HG03460 (cell line): ENCODE results near the gene MUC5AC.

Experiments
- ATAC-seq: cut with Tn5 transposase; IDR thresholded peaks from one replicate; pipeline ENCODE4 v1.9.1; 2021; ENCODE audit not compliant: unreplicated experiment

Gene MUC5AC

DNA sequence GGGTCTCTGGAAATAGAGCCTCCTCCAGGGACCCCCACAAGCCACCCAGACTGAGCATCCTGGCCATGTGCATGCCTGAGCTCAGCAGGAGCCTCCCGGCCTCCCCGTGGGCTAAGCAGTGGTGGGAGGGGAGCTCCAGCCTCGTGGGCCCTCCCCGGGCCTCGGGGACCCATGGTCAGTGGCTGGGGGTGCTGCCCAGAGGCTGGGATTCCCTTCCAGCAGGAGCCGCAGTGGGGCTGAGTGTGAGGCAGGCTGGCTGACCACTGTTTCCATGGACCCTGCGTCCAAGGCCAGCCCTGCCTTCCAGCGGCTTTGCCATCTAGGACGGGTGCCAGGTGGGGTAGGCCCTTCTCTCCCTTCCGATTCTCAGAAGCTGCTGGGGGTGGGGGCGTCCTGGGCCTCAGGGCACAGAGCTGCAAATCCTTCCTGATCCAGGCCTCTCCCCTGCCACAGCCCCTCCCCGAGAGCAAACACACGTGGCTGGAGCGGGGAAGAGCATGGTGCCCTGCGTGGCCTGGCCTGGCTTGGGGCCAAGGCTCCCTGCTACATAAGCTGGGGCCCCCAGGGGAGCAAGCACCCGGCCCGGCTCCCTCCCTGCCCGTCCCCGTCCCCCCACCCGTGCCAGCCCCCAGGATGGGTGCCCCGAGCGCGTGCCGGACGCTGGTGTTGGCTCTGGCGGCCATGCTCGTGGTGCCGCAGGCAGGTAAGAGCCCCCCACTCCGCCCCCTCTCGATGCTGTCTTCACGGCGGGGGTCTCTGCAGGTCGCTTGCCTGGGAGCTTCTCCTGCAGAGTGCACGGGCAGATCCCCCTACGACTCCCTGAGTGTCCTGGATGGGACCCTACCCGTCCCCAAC lies 65.0 kb downstream of the MUC5AC start, which contains the start of gene MUC5B:
Gene MUC5B, plus strand, starts transcription at position 576 of the 855 bp plus-strand sequence. Its CDS starts 58 bp downstream, at position 634.
- no peak for ATAC-seq

DNA sequence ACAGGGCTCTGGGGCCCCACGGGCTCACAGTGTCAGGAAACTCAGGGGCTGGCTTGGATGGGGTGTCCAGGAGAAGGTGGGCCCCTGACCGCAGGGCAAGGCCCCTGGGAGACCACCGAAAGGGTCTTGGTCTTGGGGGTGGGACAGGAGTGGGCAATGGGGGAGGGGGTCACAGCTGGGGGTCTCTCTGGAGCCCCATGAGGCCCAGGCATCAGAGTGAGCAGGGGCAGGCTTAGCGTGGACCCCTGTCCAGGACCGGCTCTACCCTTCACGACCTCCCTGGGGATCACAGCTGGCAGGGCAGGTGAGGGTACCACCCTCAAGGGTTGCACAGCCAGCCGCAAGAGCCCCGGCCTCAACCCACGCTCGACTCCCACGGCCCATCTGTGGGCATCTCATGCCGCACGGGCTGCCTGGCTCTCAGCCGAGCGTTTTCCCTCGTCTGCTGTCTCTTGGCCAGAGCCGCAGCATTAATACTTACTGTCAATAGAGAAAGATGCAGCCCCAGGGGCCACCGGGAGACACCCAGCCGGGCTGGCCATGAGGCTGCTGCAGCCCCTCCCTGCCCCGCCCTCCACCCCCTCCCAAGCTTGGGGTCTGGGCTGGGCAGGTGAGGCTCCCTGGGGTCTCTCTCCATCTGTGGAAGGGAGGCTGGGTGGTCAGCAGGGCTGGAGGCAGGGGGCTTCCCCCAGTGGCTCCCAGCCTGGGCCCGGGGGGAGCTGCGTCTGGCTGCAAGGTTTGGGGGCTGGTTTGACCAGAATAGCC lies 65.8 kb downstream of the MUC5AC start:
- ATAC-seq, result no peak

DNA sequence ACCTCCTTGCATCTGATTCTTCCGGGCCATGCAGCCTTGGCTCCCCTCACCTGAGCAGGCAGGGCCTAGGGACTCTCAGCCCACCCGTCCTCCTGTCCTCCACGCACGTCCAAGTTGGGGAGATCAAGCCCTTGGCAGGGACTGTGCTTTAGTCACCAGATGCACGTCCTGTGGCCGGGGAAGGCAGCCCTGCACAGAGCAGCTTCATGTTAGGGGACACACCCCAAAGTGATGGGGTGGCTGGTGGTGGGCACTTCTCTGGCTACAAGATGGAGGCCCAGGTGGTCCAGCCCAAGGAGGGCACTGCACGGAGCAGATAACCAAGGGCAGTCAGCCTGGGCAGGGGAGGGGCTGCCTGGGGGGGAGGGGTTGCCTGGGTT lies 66.3 kb downstream of the MUC5AC start:
- no peak for ATAC-seq

- ATAC-seq, result no peak
Measured at GRCh38 chr11:1224491-1225385, 67.0 kb downstream of the MUC5AC start.

DNA sequence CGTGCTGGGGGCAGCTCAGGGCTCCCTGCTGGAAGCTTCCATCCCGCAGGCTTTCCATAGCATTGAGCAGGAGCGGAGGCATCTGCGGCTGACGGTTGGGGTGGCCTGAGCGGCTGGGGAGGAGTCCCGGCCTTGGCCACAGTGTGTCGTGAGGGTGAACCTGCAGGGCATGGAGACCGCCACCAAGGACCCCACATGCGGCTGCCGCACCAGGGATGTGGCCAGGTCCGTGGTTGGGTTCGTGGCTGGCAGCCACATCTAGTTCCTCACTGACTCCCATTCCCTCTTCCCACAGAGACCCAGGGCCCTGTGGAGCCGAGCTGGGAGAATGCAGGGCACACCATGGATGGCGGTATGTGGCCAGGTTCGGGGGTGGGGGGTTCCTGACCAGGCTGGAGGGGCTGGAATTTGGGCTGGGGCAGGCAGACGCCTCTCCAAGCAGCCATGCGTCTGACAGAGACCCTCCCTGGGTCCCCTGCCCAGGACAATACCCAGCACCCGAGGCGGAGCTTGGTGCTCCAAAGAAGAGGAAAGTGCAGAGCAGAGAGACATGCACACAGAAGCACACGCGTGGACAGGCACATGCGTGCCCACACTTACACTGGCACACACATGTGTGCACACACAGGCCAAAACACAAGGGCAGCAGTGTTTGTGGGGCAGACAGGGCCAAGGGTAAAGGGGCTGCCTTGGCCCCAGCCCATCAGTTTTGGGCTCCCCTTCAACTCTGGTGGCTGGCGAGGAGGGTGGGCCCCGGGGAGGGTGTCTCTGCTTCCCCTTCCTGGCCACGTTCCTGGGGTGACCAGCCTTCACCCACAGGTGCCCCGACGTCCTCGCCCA lies 67.9 kb downstream of the MUC5AC start:
- no peak for ATAC-seq

- ATAC-seq, result no peak
Measured at GRCh38 chr11:1226226-1226985, 68.7 kb downstream of the MUC5AC start.

- no peak for ATAC-seq
Measured at GRCh38 chr11:1226986-1227550, 69.3 kb downstream of the MUC5AC start.

GRCh38 chr11:1227551-1228100 lies 69.9 kb downstream of the MUC5AC start:
- no peak for ATAC-seq

- ATAC-seq, result no peak
Measured at GRCh38 chr11:1228101-1228821, 70.5 kb downstream of the MUC5AC start.

DNA sequence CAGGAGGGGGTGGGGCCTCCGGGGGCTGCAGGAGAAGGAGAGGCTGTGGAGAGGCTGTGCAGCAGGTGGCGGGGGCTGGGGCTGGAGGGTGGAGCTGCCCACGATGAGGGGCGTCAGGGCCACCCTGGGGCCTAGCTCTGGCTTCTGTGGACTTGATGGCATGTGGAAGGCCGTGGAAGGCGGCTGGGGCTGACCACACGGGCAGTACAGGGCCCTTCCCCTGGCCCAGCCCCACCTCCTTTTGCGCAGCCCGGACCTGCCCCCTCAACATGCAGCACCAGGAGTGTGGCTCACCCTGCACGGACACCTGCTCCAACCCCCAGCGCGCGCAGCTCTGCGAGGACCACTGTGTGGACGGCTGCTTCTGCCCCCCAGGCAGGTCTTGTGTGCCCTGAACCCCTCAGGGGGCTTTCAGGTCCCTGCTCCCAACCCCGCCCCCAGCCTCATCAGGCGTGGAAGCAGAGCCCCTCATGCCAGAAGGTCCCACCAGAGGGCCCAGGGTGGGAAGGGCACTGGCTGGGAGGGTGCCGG lies 71.2 kb downstream of the MUC5AC start:
- no peak for ATAC-seq

GRCh38 chr11:1229471-1230120 lies 71.8 kb downstream of the MUC5AC start:
- ATAC-seq, result no peak

GRCh38 chr11:1230121-1230455 lies 72.3 kb downstream of the MUC5AC start:
- ATAC-seq, result no peak

DNA sequence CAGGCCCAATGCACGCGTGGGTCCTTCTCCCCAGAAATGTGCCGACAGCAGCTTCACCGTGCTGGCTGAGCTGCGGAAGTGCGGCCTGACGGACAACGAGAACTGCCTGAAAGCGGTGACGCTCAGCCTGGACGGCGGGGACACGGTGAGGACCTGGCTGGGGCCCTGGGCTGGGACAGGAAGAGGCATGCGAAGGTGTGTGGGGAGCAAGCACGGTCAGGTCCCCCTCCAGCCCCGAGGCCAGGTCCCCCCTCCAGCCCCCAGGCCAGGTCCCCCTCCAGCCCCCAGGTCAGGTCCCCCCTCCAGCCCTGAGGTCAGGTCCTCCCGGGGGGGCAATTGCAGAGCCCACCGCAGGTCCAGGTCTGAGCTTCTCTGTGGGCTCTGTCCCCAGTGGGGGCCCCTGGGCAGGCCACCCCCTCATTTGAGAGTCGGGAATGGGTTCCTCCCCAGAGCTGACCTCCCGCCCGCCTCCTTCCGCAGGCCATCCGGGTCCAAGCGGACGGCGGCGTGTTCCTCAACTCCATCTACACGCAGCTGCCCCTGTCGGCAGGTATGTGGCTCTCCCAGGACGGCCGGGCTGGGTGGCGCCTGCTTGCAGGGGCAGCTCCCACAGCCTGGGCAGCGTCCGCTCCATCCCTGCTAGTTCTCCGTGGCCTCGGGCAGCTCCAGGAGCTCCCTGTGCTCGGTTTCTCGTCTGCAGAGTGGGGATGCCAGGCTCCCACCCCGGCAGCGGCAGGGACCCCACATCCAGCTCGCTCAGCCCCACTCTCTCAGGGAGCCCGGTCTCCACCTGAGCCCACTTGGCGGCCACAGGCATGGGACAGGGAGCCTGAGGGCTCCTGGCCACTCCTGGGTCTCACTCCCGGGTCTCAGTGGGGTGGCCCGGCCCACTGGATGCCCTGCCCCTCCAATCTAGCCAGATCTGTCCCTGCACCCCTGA lies 73.0 kb downstream of the MUC5AC start:
- no peak for ATAC-seq

DNA sequence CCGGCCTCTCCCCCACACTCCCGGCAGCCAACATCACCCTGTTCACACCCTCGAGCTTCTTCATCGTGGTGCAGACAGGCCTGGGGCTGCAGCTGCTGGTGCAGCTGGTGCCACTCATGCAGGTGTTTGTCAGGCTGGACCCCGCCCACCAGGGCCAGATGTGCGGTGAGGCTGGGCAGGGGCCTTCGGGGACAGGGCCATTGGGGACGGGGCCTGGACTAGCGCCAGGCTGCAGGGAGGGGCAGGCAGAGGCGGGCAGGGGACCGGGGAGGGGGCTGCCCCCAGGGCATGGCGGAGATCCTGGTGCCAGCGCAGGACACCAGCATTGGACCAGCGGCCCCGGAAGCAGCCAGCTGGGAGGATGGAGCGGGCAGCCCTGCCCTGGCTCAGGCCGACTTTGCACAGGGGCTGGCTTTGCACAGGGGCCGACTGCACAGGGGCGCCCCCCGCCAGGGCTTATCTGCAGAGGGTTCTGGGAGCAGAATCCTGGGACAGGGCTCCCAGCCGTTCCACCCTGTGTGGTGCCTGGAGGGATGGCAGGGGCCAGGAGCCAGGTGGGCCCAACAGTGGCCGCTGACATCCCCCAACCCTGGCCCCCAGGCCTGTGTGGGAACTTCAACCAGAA lies 73.8 kb downstream of the MUC5AC start:
- ATAC-seq, result no peak

- no peak for ATAC-seq
Measured at GRCh38 chr11:1232021-1232882, 74.5 kb downstream of the MUC5AC start.
